Stimulated activated CD8-positive, alpha-beta memory T cell treated with anti-CD3 and anti-CD28 coated beads, Interleukin-15, amount 100 ng/mL, for 24 hours (primary cell): ENCODE results near the gene NCKAP5.
"Not testable (repeated sequence)": the region's sequence is repeated elsewhere in the genome, so short reads cannot be mapped to it uniquely, and the experiment has no call there.

Experiments used
- DNase-seq: peaks from one replicate; pipeline ENCODE4 v3.0.0-alpha.2; 2020; ENCODE audit warnings: low read depth

NCKAP5 gene

DNA sequence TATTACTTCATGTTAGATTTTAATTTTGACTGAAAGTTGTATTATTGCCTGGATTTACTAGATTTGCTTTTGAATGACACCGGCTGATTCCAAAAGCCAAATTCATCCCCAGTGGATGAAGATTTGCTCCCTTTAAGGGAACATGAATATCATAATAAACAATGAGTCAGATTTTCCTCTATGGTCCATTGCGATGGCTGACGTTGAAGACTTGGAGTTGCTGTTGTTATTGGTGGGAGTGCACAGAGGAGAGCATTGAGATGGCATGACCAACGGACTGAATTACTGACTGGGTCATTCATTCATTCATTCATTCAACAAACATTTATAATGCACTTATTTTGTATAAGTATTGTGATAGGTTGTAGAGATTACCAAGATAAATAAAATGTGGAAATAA is 864.9 kb downstream of the NCKAP5 start:
- DNase-seq: no peak

DNA sequence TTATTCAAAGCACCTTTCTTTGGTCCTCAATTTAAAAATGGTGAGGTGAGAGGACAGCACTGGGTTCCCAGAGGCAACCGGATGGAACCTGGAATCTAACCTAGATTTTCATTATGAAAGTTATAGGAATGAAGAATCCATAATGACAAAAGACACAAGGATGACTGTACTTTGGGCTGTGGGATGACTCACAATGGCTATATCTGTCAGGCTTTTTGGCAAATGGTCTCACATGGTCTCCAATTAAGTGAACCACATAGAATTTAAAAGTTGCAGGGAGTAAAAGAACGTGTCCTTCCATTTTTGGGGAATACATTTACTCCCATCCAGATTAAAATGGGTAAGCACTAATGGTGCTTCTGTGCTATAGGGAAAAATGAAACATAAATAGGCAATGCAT is 866.5 kb downstream of the NCKAP5 start:
- DNase-seq: no peak

DNA sequence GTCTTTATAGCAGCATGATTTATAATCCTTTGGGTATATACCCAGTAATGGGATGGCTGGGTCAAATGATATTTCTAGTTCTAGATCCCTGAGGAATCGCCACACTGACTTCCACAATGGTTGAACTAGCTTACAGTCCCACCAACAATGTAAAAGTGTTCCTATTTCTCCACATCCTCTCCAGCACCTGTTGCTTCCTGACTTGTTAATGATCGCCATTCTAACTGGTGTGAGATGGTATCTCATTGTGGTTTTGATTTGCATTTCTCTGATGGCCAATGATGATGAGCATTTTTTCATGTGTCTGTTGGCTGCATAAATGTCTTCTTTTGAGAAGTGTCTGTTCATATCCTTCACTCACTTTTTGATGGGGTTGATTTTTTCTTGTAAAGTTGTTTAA is 868.5 kb downstream of the NCKAP5 start:
- not testable (repeated sequence) for DNase-seq

DNA sequence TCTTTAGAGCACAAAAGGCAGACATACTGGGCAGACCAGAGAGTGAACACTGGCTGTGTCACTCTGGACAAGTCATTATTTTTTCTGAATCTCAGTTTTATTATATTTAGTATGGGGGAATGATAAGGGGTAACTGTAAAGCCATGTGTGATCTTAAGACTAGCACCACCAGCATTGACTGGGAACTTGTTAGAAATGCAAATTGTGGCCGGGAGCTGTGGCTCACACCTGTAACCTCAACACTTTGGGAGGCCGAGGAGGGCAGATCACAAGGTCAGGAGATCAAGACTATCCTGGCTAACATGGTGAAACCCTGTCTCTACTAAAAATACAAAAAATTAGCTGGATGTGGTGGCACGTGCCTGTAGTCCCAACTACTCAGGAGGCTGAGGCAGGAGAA is 869.9 kb downstream of the NCKAP5 start:
- not testable (repeated sequence) for DNase-seq

DNA sequence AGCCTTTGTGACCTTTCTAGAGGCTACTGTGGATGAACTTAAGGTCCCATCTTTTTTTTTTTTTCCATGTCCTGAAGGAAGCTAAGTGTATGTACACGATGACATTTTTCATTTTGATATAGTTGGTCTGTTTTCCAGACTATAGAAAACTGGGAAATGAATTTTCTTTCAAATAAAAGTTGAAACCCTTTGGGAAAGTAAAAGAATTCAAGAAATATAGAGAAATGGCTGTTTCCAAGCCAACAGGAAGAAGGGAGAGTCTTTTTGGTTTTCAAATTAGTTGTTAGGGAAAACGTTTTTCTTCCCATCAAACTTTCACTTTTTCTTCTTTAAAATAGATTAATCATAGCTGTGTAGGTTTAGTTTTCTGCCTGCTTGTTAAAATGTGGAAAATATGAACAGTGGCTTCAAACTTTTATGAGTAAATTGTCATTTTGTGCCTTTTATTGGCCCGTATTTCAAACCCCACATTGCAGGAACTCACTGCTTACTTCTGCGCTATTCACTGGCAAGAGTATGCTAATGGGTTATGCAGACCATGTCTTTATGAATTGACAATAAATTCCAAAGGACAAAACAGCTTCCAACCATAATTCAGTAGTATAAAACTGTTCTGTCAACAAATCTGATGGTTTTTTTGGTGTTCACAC is 870.6 kb downstream of the NCKAP5 start:
- no peak for DNase-seq

DNA sequence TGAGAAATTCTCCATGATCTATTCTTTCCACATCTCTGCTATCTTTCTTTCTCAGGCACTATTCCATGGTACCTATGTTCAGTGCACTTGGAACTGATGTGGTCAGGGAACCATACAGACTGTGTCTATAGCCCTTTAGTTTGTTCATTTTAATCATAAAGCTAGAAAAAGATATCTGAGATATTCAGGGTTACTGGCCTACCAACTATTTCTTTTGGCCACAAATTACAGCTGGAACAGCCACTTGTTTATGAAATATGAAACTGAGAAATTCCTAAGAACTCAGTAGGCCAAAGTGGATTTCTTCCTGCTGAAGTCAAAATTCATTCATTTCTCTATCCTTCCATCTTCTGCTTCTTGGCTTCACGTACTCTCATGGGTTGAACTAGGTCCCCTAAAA is 875.4 kb downstream of the NCKAP5 start:
- no peak for DNase-seq

DNA sequence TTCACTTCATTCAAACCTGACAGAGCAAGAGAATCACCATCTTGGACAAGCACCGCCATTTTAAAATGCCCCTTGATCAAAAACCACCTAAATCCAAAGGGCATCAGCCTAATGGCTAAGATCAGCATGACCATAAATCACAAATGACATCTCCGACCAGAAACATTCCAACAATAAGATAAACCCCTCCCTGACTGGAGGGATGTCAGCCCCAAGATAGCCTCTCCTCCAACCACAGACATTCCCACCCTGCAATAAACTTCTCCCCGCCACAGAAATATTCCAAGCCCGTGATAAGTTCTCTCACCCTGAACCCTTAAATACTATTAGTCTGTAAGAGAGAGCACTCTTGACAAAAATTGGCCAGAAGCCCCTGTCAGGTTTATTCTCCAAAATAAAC is 876.7 kb downstream of the NCKAP5 start:
- no peak for DNase-seq

DNA sequence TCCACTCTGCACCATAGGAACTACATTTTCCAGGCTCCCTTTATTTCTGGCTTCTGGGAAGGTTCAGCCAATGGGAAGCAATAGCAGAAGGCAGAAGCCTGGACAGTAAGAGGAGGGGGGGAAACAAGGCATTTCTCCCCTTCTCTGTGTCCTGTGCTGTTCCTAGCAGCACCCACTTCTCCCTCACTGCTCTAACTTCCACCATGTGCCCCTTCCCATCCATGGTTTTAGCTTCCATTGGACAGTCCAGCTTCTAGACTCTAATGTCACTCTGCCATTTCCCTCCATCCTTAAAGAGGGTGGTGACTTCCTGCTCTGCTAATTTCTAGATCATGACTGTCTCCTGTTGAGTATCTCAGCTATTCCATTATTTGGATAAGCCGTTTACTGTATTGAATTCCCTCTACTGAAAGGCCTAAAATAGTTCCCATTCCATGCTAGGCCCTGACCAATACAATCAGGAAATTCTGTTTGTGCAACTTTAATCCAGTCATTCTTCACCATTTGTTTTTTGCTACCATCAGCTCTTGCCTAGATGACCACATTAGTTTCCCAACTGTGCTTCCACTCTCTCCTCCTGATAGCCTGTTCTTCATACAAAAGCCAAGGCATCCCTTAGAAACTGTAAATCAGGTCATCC is 877.5 kb downstream of the NCKAP5 start:
- DNase-seq: no peak

DNA sequence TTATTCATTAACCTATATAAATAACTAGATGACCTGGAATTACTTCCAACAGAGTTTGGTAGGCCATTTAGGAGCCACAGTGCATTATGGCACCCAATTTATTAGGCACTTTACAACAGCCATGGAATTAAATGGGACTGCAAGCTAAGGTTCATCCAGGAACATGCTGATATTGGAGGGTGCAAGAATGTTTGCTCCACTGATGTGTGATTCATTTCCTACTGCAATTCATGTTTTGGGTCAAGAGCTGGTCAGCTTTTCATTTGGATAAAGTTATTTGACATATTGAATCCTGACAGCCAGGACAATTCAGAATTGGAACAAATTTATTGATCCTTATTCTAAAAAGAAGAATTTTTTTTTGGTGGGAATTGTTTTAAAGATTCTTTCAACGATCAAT is 886.5 kb downstream of the NCKAP5 start:
- DNase-seq: no peak

DNA sequence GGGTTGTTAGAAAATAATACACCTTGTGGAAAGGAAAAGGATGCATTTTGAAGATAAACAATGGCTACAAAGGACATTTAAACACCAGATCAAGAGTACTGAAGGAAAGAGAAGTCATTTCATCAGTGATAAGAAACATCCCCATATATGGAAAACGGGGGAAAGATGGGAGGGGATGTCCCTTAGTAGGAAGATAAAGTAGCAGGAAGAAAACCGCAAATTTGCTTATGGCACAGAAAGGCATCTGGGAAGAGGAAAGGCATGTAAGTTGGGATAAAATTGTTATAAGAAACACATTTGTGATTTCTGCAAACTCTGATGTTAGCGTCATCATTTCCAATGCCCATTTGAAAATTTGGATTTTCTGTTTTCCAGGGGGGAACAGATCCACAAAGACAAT is 887.7 kb downstream of the NCKAP5 start:
- DNase-seq: no peak

DNA sequence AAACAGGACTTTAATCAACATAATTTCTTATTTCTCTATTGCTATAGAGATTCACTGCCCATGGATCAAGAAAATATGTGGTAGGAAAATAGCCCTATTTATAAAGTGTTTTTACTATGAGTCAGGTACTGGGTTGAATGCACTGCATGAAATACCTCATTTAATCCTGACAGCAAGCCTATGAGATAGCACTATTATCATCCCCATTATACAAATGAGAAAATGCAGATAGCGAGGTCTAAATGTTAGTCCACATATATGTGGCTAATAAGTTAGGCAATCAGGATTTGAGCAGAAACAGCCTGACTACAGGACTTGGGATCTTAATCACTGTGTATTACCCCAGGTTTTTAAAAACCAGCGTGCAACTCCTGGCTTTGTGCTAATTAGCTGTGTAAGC is 889.8 kb downstream of the NCKAP5 start:
- no peak for DNase-seq

DNA sequence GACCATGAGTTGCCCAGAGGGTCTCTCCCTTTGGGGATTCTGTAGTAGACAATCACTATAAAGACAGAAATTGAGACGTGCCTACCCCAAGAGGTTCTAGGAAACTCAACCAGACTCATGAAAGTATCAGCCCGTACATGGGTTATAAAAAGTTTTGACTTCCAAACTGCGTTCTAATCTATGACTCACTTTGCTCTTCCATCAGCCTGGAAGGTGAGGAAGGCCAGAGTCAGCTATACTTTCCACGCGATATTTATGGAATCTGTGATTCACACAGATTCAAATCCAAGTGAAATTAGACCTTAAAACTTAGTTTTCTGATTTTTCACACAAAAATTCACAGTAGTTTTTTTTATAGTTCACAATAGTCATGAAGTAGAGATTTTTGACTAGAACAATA is 890.6 kb downstream of the NCKAP5 start:
- DNase-seq: no peak

DNA sequence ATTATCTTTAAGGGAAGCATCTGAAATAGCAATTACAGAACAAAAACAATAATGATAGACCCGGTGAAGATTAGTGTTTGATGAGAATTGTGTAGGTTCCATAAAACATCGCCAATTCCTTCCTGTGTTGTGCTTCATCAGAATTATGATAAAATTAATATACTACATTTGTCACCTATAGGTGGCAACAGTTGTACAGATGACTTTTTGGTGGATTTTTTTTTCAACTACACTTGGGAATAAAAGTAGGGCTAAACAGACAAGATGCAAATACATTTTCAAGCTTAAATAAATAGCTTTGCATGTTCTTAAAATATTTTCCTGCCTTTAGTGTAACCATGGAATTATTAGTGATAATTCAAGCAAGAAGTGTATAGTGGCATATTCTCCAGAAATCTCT is 891.3 kb downstream of the NCKAP5 start:
- no peak for DNase-seq

DNA sequence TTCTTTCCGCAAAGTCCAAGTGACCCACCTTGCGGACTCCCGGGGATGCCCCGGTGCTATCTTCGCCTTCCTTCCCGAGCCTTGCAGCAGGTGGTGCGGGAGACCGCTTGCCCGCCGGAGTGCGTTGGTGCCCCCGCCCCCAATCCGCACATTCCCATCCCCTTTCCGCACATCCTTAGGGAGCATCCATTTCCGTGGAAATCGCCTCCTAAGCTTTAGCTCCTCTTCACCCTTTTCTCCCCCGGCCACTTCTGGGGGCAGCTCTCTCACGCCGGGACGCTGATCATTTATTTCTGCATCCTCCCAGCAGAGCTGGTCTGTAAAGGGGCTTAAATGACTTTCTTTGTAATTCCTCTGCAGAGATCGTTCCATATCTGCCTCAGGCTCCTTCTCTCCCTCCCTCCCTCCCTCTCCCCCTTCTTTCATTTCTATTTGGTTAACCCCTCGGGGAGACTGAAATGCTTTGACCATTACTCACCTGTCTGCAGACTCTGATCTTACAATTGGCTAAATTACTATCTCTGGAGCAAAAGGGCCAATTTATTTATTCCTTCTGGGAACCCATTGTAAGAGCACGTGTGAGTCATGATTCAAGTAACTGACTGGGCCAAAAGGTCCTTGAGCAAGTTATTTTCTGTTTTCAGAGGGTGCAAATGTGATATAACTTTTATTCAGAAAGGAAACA is 897.0 kb downstream of the NCKAP5 start:
- DNase-seq: no peak

DNA sequence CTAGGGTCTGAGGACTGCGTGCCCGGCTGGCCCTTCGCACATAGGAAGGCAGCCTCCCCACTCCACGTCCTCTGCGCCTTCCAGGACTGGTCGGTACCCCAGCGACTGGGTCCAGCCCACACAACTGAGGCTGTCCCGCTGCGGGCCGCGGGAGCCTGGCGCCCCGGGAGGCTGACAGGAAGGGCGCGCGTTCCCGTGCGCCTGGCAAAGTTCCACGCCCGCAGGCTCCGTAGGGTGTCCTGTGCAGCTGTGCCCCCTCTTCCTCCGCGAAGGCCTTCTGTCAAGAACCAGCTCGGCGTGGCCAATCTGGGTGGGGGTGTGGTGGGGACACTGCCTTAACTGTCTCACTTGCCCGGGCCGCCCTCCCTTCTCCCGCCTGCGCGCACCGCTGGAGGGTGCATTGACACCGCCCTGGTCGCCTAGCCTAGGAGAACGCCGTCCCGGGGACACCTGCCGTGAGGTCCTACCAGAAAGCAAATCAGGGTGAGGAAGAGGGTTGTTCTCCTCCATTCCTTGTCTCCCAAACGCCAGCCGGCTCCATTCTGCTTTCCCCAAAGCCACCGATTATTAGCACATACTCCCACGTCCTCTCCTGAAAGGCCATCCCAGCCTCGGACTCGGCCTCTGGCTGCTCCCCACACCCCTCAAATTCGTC is 897.6 kb downstream of the NCKAP5 start:
- DNase-seq: no peak

DNA sequence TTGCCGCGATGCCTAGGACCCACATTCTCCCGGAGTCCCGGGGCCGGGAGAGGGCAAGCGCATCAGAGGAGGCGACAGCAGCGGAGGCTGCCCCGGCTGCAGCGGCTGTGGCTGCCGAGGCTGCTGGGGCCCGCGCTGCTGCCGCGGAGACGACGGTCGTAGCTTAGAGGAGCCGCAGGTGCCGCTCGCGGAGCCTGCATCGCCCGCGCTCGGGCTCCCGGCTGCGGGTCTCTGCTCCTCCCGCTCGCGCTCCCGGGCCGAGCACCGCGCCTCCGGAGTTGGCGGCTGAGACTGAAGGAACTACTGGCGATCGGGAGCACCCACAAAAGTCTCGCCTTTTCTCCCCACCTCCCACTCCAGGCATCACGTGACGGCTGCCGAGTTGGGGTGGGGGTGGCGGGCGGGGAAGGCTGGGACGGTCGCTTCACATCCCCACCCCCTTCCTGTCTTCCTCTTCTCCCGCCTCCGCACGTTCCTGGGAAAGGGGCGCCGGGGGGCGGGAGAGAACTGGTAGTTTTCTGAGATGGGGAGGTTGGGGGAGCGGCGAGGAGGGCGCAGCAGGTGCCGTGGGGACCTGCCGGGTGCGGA is 898.3 kb downstream of the NCKAP5 start, which contains the start of gene LYPD1:
Gene LYPD1 (minus strand): TSS at position 298 of the 588 bp plus-strand sequence. CDS start 273 bp downstream, at position 25.
- no peak for DNase-seq

DNA sequence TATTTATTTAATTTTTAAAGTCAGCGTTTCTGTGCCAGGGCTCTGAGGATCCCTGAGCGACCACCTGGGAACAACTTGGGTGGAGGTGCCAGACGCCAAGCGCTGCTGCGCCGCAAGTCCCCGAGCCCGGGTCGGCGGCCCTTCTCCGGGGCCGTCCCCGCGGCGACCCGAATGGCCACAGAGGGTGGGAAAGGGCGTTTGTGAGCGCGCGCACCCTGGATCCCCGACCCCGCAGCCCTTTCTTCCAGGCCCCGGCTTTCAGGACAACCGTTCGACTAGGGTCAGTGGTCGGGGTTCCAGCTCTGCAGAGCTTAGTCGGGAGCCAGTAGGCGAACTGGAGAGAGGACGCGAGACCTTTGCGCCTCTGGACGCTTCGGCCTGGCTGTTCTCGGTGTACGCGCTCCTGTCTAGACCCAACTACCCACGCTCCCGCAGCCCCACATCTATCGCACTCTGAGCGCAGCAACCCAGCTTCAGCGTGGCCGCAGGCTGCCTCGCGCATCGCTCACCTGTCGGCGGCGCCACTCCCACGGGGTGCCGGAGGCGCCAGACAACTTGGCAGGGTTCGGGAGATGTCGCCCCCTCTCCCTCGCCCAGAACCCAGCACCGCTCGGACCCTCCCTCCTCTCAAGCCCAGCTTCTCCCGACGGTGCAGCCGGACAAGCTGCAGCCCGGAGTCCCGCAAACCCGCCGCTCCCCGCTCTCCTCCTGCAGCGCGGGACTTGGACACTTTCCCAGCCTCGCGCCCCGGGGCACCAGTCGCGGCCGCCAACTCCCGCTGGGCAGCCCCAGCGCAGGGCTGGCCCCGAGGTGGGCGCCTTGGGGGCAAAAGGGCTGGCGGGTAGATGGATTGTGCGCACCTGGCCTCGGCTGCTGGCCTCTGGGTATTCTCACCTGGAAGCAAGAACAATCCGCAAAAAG is 899.0 kb downstream of the NCKAP5 start:
- no peak for DNase-seq

DNA sequence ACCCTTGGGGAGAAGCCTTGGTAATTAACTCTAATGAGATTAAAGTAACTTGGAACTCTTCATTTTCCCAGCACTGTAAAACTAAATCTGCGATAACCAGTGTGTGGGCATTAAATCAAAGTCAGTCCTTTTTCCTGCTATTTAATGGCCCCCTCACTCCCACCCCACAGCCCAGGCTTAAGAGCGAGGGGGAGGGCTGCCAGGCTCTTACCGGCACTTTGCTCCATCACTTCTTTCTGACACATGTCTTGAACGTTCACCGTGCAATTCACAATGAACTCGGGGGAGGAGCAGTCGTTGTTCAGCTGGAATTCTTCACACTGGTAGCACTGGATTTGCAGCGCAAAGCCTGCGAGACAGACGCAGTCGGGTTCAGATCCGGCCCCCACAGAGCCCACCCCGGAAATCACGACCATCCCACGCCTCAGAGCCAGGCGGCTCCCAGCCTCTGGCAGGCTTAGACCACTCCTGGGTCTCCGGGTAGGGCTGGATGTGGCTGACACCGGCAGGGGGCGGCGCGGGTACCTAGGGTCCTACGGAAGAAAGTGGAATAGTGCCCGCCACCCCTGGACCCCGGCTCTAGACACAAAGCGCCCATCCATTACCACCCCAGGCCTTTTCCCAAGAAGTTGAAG is 900.0 kb downstream of the NCKAP5 start:
- no peak for DNase-seq

DNA sequence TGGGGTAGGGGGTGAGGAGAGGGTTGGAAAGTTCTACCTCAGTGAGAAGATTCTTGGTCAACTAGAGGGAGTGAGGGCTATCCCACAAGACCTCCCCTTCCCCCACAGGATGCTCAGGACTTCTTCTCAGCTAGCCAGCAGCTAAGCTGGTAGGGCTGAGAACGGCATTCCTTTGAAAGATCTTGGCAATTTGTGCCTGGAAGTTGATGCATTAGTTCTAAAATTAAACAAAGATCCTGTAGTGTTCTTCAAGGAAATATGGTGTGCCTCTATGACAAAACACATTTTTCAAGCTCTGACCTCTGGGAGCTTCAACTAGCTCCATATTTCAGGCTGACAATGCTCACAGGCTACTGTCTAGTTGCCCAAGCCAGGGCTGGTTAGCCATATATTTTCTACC is 900.6 kb downstream of the NCKAP5 start:
- DNase-seq: no peak

DNA sequence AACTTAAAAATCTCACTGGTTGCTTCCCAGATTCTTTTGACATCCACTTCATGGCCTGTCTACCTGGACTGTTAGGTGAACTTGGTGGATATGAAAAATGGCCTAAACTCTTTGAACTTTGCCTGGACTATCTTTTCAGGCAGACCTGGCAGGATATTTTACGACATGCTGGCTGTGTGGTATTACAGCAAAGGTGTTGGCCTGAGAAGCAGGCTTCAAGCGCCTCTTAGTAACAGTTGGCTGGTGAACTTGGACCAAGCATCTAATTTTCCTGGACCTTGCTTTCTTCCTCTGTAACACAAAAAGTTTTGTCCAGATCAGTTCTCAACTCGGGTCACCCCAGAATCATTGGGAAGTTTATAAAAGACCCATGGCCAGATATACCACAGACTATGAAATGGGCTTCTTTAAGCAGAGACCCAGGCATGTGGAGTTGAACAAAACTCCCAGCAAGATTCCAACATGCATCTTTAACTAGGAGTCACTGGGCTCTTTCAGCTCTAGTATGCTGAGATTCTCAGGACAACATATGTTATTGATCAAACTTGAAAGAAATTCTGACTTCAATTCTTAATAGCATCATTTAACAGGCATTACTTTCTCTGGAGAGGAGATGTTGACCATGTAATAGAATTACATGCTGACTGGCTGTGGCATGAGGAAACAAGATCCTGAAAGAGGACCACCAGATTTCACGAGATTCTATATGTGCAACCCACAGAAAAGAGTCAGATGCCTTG is 902.7 kb downstream of the NCKAP5 start:
- no peak for DNase-seq
